HG03571 (cell line): ENCODE measurements around the gene DECR2.

Experiments
- ATAC-seq: cut with Tn5 transposase; IDR thresholded peaks from one replicate; pipeline ENCODE4 v1.9.1; 2021; ENCODE audit not compliant: unreplicated experiment

DECR2 gene

GRCh38 chr16:440627-441026 is 38.9 kb downstream of the DECR2 start:
- ATAC-seq: no peak

- ATAC-seq: no peak
Observed at GRCh38 chr16:441447-441846, 39.8 kb downstream of the DECR2 start.

GRCh38 chr16:442976-443375 is 41.3 kb downstream of the DECR2 start:
- ATAC-seq: no peak

- no peak for ATAC-seq
Observed at GRCh38 chr16:444027-444426, 42.3 kb downstream of the DECR2 start.

GRCh38 chr16:445566-445965 is 43.9 kb downstream of the DECR2 start:
- ATAC-seq: no peak

GRCh38 chr16:450385-450784 is 48.7 kb downstream of the DECR2 start:
- no peak for ATAC-seq

- ATAC-seq: no peak
Observed at GRCh38 chr16:450785-451512, 49.3 kb downstream of the DECR2 start.

- no peak for ATAC-seq
Observed at GRCh38 chr16:454397-454940, 52.8 kb downstream of the DECR2 start.

GRCh38 chr16:455453-455852 is 53.8 kb downstream of the DECR2 start:
- no peak for ATAC-seq

- no peak for ATAC-seq
Observed at GRCh38 chr16:456891-457483, 55.3 kb downstream of the DECR2 start.

GRCh38 chr16:457732-458400 is 56.2 kb downstream of the DECR2 start:
- no peak for ATAC-seq

- ATAC-seq: no peak
Observed at GRCh38 chr16:459761-460160, 58.1 kb downstream of the DECR2 start.

GRCh38 chr16:460787-461186 is 59.1 kb downstream of the DECR2 start:
- ATAC-seq: no peak
